Measurements from ENCODE around the gene TCF7L1.

Gene TCF7L1

DNA sequence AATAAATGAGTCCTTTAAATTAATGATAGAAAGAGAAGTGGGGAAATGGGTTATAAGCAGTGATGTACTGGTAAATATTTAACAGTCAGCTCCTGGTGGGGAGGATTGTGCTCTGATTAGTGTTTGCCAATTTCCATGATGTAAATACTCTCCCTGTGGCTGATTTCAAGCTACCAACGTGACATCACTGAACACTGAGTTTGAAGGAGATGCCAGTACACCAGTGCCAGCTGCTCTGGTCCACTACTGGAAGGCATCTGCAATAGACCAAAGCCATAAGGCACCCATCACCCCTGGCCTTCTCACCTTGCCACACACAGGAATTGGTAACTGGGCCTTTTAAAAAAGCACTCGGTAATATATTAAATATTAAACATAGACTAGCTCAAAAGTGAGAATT, 116.9 kb downstream of the TCF7L1 start:
- no peaks in the 10 kb centered on the region for H3K36me3 ChIP-seq (replicated peaks; ENCODE audit: insufficient read depth, low read length)
- no peak for DNase-seq
- no peaks in the 10 kb centered on the region for H3K9me3 ChIP-seq (replicated peaks; ENCODE audit: insufficient read depth, low read length)
- H3K4me2 ChIP-seq (ENCODE audit: low read depth, low read length), result no peak overlapping the region
- H3K4me3 ChIP-seq (ENCODE audit: low read length), result no peak overlapping the region
- H3K79me2 ChIP-seq (ENCODE audit: low read length), result no peaks in the 10 kb centered on the region
- H3K4me1 ChIP-seq (ENCODE audit: low read length), result no peaks in the 10 kb centered on the region
- H3F3A ChIP-seq (ENCODE audit: insufficient read depth, low read length), result no peaks in the 10 kb centered on the region
- no peak overlapping the region for H3K27ac ChIP-seq (ENCODE audit: low read length)
- TF ChIP-seq, protein P1, sequence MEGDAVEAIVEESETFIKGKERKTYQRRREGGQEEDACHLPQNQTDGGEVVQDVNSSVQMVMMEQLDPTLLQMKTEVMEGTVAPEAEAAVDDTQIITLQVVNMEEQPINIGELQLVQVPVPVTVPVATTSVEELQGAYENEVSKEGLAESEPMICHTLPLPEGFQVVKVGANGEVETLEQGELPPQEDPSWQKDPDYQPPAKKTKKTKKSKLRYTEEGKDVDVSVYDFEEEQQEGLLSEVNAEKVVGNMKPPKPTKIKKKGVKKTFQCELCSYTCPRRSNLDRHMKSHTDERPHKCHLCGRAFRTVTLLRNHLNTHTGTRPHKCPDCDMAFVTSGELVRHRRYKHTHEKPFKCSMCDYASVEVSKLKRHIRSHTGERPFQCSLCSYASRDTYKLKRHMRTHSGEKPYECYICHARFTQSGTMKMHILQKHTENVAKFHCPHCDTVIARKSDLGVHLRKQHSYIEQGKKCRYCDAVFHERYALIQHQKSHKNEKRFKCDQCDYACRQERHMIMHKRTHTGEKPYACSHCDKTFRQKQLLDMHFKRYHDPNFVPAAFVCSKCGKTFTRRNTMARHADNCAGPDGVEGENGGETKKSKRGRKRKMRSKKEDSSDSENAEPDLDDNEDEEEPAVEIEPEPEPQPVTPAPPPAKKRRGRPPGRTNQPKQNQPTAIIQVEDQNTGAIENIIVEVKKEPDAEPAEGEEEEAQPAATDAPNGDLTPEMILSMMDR (IDR thresholded peaks at IDR 0.05; ENCODE audit: low read length), result no peak
- TF ChIP-seq EZH2 (optimal IDR thresholded peaks at IDR 0.05; ENCODE audit: low read depth, low read length), result no peak
- no peak for TF ChIP-seq EZH2phosphoT487 (IDR thresholded peaks at IDR 0.05; ENCODE audit: low read length)
- no peaks in the 10 kb centered on the region for H4K20me1 ChIP-seq (ENCODE audit: insufficient read depth, low read length)
- H3K9ac ChIP-seq (ENCODE audit: low read length), result no peak overlapping the region
- no peak overlapping the region for H2AFZ ChIP-seq (ENCODE audit: low read length)
- no peaks in the 10 kb centered on the region for H3K9me2 ChIP-seq (replicated peaks; ENCODE audit: insufficient read depth, low read length)
- no peaks in the 10 kb centered on the region for H3K27me3 ChIP-seq (replicated peaks; ENCODE audit: insufficient read depth, low read length)

DNA sequence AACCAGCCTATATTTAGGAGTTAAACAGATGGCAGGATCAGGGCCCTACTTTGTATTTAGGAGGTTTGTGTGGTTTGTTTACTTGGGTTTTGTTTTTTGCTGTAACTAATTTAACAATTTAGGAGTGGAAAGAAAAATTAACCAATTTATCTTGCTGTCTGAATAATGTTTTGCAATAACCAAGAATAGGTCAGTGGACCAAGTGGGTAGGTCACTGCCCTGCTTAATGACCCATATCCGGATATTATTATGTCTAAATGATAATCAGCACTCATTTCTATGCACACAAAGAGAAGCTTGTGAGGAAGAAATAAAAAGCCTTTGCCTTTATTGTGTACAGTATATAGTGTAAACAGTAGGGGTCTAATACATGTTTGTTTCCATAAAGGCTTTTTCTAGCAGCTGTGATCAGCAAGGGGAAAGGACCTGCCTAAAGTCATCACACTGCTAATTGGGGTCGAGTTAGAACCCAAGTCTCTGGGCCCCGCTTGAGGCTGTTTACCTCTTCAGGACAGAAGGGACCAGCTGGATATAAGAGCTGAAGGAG, 118.0 kb downstream of the TCF7L1 start:
- no peaks in the 10 kb centered on the region for H4K20me1 ChIP-seq (ENCODE audit: insufficient read depth, low read length)
- no peaks in the 10 kb centered on the region for H3K4me1 ChIP-seq (ENCODE audit: low read length)
- no peak for DNase-seq

DNA sequence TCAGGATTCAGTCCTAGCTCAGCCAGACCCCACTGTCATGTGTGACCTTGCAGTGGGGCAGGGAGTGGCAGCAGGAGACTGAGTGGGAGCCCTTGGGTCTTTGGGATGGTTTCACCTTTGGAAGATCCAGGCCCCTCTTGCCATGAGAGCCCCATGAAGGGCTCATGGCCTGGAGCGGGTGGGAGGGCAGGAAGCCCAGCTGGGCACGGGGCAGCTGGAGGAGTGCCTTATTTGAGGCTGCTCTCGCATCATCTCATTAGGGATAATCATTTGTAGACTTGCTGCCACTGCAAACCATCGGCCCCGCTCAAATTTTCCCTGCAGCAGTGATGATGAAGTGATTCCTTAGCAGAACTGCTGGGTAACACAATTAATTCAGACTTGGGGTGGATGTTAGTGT, 120.7 kb downstream of the TCF7L1 start:
- H3K27me3 ChIP-seq (replicated peaks; ENCODE audit: insufficient read depth, low read length), result no peaks in the 10 kb centered on the region
- no peak overlapping the region for H3K9ac ChIP-seq (ENCODE audit: low read length)
- no peaks in the 10 kb centered on the region for H3K79me2 ChIP-seq (ENCODE audit: low read length)
- no peak for DNase-seq
- H3K36me3 ChIP-seq (replicated peaks; ENCODE audit: insufficient read depth, low read length), result no peaks in the 10 kb centered on the region
- no peaks in the 10 kb centered on the region for H3F3A ChIP-seq (ENCODE audit: insufficient read depth, low read length)
- no peak overlapping the region for H3K27ac ChIP-seq (ENCODE audit: low read length)
- H4K20me1 ChIP-seq (ENCODE audit: insufficient read depth, low read length), result no peaks in the 10 kb centered on the region
- H3K4me2 ChIP-seq (ENCODE audit: low read depth, low read length), result no peak overlapping the region
- no peaks in the 10 kb centered on the region for H3K9me3 ChIP-seq (replicated peaks; ENCODE audit: insufficient read depth, low read length)
- TF ChIP-seq EZH2phosphoT487 (IDR thresholded peaks at IDR 0.05; ENCODE audit: low read length) (no peak), EZH2 (optimal IDR thresholded peaks at IDR 0.05; ENCODE audit: low read depth, low read length) (no peak)
- TF ChIP-seq, protein P1 (IDR thresholded peaks at IDR 0.05; ENCODE audit: low read length), result no peak
- no peaks in the 10 kb centered on the region for H3K9me2 ChIP-seq (replicated peaks; ENCODE audit: insufficient read depth, low read length)
- no peak overlapping the region for H2AFZ ChIP-seq (ENCODE audit: low read length)
- H3K4me3 ChIP-seq (ENCODE audit: low read length), result no peak overlapping the region
- no peaks in the 10 kb centered on the region for H3K4me1 ChIP-seq (ENCODE audit: low read length)

More for the DNA sequence above, 118.0 kb downstream of the TCF7L1 start:
- Histone ChIP-seq H3K27me3 (replicated peaks; ENCODE audit: insufficient read depth, low read length) (no peaks in the 10 kb centered on the region), H3F3A (ENCODE audit: insufficient read depth, low read length) (no peaks in the 10 kb centered on the region), H2AFZ (ENCODE audit: low read length) (no peak overlapping the region), H3K36me3 (replicated peaks; ENCODE audit: insufficient read depth, low read length) (no peaks in the 10 kb centered on the region), H3K9me2 (replicated peaks; ENCODE audit: insufficient read depth, low read length) (no peaks in the 10 kb centered on the region), H3K9ac (ENCODE audit: low read length) (no peak overlapping the region), H3K4me3 (ENCODE audit: low read length) (no peak overlapping the region), H3K79me2 (ENCODE audit: low read length) (no peaks in the 10 kb centered on the region), H3K4me2 (ENCODE audit: low read depth, low read length) (no peak overlapping the region), H3K27ac (ENCODE audit: low read length) (no peak overlapping the region), H3K9me3 (replicated peaks; ENCODE audit: insufficient read depth, low read length) (no peaks in the 10 kb centered on the region)
- TF ChIP-seq, protein P1 (IDR thresholded peaks at IDR 0.05; ENCODE audit: low read length), result no peak
- TF ChIP-seq EZH2phosphoT487 (IDR thresholded peaks at IDR 0.05; ENCODE audit: low read length) (no peak), EZH2 (optimal IDR thresholded peaks at IDR 0.05; ENCODE audit: low read depth, low read length) (no peak)

Data from MM.1S (cell line).